GM10266 (cell line): ENCODE results near the gene FREM3.
A peak's percentile ranks its signal among the peaks of the same experiment; 100 is the strongest.

Source experiments
- DNase-seq: peaks from one replicate; pipeline ENCODE4 v3.0.0; 2012; ENCODE audit errors: extremely low spot score
- TF ChIP-seq, protein P1 (sequence below): IDR thresholded peaks from 2 replicates; pipeline ENCODE4 v1.5.1; 2012; ENCODE audit warnings: mild to moderate bottlenecking, low read depth; ENCODE audit not compliant: control insufficient read depth, insufficient read depth; ENCODE audit errors: missing control alignments

FREM3 gene

DNA sequence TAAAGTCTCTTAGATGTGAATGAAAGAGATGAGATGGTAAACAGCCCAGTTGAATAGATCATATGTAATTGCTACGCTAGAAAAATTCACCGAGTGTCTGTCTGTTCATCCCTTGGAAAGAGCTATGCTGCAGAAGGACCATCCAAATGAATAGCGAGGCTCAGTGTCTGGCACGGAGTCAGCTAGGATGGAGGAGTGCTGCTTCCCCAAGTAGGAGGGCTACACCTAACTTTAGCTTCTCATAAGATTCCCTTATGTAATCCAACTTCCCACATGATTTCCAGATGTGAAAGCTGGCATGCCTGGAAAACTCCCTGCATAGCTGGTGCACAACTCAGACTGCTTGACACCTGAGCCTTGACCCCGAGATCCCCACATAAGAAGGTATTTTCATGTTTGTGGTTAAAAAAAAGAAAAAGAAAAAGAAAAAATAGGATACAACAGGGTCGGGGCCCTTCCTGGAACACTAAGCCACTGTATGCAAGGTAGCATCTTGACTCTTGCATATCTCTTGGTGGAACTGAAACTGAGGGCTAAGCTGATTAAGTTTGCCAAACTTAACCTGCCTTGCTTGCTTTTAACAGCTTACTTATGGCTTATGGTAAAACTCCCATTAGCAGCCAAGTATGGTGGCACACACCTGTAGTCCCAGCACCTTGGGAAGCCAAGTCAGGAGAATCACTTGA, 82.3 kb downstream of the FREM3 start:
- DNase-seq, result no peak
- TF ChIP-seq, protein P1, sequence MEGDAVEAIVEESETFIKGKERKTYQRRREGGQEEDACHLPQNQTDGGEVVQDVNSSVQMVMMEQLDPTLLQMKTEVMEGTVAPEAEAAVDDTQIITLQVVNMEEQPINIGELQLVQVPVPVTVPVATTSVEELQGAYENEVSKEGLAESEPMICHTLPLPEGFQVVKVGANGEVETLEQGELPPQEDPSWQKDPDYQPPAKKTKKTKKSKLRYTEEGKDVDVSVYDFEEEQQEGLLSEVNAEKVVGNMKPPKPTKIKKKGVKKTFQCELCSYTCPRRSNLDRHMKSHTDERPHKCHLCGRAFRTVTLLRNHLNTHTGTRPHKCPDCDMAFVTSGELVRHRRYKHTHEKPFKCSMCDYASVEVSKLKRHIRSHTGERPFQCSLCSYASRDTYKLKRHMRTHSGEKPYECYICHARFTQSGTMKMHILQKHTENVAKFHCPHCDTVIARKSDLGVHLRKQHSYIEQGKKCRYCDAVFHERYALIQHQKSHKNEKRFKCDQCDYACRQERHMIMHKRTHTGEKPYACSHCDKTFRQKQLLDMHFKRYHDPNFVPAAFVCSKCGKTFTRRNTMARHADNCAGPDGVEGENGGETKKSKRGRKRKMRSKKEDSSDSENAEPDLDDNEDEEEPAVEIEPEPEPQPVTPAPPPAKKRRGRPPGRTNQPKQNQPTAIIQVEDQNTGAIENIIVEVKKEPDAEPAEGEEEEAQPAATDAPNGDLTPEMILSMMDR, result no peak

DNA sequence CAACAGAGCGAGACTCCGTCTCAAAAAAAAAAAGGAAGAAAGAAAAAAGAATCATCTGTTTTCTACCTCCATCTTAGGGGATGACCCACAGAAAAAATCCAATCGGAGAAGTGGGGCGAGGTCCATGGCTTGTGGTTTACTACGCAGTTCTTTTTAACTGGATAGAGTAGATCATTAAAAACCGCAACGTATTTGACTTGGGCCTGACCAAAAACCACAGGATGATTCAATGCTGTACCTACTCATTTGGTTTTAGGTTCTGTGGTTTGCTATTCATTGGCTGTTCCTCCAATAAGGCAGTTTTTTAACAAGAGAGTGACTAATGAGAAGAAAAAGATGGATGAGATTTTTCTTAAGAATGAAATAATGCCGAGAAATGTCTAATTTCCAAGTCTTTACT, 83.7 kb downstream of the FREM3 start:
- peak; percentile 9 for DNase-seq
- TF ChIP-seq, protein P1, result no peak

DNA sequence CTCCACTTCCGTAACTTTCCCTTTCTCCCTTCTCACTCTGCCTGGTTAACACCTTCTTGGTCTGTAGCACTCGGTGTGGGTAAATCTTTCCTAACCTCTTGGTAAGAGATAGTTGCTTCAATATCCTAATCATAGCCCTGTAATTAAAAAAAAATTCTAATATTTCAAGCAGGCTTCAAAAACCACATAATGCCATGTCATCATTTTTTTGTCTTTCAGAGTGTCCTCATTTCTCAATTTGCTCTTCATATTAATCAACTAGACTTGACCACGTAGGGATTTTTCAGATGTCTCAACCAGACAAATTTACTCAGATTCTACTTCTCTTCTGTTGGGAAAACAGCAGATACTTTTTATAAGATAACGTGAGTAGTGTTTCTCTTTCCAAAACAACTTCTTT, 91.0 kb downstream of the FREM3 start:
- DNase-seq, result no peak
- TF ChIP-seq, protein P1, result no peak

DNA sequence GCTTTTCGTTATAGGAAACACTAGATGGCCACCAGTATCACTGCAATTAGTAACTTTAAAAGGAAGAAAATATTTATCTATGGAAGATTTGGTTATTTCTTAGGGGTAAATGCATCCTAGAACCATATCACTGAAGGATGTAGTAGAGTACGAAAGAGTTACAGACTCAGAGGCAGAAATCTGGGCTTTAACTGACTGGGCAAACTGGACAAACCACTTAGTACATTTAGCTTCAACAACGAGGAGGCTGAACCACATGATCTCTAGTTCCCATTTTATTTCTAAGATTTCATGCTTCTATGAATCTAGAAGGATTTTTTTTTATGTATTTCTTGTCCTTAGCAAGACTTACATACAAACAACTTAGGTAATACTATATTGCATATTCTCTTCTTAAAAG, 94.0 kb downstream of the FREM3 start:
- no peak for DNase-seq
- TF ChIP-seq, protein P1, result no peak

DNA sequence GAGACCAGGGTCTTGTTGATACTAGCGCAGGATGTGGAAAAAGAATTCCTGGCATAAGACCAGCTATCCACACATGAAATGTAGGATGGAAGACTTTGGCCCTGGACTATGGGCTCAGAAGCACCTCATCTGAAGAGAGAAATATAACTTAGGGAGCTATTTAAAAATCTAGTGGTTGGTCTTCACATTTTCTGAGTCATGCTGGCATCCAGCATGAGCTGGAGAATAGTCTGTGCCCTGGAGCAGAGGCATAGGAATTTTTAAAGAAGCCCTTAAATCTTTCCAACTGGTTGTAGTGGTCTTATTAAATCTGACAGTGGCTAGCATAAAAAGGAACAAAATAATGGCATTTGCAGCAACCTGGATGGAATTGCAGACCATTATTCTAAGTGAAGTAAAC, 100.6 kb downstream of the FREM3 start:
- TF ChIP-seq, protein P1, result no peak
- no peak for DNase-seq

DNA sequence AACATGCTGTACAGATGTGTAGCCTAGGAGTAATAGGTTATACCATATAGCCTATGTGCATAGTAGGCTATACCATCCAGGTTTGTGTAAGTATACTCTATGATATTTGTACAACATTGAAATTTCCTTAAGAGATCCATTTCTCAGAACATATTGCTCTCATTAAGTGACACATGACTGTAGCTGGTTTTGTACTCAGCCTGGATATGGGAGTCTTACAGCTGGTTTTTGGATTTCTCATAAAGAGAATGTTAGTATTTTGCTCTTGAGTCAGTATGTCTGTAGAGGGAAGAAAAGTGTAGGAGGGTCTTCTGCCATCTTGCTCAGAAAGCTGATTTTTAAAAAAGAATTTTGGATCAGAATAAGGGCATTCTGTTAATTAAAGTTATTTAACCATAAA, 101.7 kb downstream of the FREM3 start:
- TF ChIP-seq, protein P1, result no peak
- DNase-seq, result no peak

DNA sequence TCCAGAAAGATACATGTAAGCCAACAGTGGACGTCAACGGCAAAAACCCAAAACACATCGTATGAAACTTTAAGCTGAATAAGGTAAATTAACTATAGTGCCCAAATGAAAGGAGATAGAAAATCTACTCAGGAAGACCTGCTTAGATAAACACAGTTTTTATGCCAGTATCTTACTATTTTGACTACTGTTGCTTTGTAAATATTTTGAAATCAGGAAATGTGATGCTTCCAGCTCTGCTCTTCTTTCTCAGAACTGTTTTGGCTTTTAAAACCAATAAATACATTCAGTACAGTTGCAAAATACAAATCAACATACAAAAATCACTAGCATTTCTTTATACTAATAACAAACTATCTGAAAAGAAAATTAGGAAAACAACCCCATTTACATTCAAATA, 103.2 kb downstream of the FREM3 start:
- DNase-seq, result no peak
- TF ChIP-seq, protein P1, result no peak
